Activated T-cell treated with anti-CD3 and anti-CD28 coated beads for 4 hours (primary cell): ENCODE results near the gene UBXN11.

Experiments used
- DNase-seq: peaks from one replicate; pipeline ENCODE4 v3.0.0-alpha.2; 2020

Gene UBXN11

GRCh38 chr1:26306290-26307229, at the start of gene UBXN11:
Gene UBXN11, minus strand, starts transcription at chr1:26306636. Its CDS starts 3,753 bp downstream, at chr1:26302883.
- DNase-seq: peak; percentile 85

- no peak for DNase-seq
These were observed 49.7 kb upstream of the UBXN11 start for GRCh38 chr1:26356106-26356505.

GRCh38 chr1:26354972-26355371, 48.5 kb upstream of the UBXN11 start:
- no peak for DNase-seq

GRCh38 chr1:26353976-26354820, 47.8 kb upstream of the UBXN11 start, which contains the start of gene CRYBG2:
Gene CRYBG2, minus strand, starts transcription at chr1:26354130. Its CDS starts 7,473 bp downstream, at chr1:26346657.
- no peak for DNase-seq

- no peak for DNase-seq
These were observed 46.9 kb upstream of the UBXN11 start for GRCh38 chr1:26353210-26353859.

GRCh38 chr1:26352338-26352679, 45.9 kb upstream of the UBXN11 start:
- no peak for DNase-seq

GRCh38 chr1:26351590-26352337, 45.3 kb upstream of the UBXN11 start:
- no peak for DNase-seq

- DNase-seq: no peak
These were observed 44.5 kb upstream of the UBXN11 start for GRCh38 chr1:26350701-26351589.

GRCh38 chr1:26350343-26350700, 43.9 kb upstream of the UBXN11 start:
- DNase-seq: no peak

GRCh38 chr1:26349877-26350244, 43.4 kb upstream of the UBXN11 start:
- no peak for DNase-seq

- DNase-seq: no peak
These were observed 42.9 kb upstream of the UBXN11 start for GRCh38 chr1:26349188-26349876.

- no peak for DNase-seq
These were observed 40.0 kb upstream of the UBXN11 start for GRCh38 chr1:26346274-26347033.

- no peak for DNase-seq
These were observed 39.3 kb upstream of the UBXN11 start for GRCh38 chr1:26345718-26346117.

GRCh38 chr1:26344147-26344920, 37.9 kb upstream of the UBXN11 start:
- DNase-seq: no peak

- DNase-seq: no peak
These were observed 33.6 kb upstream of the UBXN11 start for GRCh38 chr1:26340047-26340481.

- DNase-seq: no peak
These were observed 32.2 kb upstream of the UBXN11 start for GRCh38 chr1:26338670-26339069.

GRCh38 chr1:26337625-26338024, 31.2 kb upstream of the UBXN11 start:
- DNase-seq: no peak

GRCh38 chr1:26337206-26337535, 30.7 kb upstream of the UBXN11 start:
- no peak for DNase-seq

GRCh38 chr1:26336477-26337205, 30.2 kb upstream of the UBXN11 start:
- DNase-seq: peak; percentile 87
